SU-DHL-6 (cell line): ENCODE data around the gene EEF1AKMT3.
"Not testable (repeated sequence)": the region's sequence is repeated elsewhere in the genome, so short reads cannot be mapped to it uniquely, and the experiment has no call there.

Experiments
- H2AFZ ChIP-seq: fragments of 200-600 bp; sonication (generic); 2 replicates; pipeline ENCODE4 v1.6.1; 2014; ENCODE audit warnings: low read depth, mild to moderate bottlenecking, moderate library complexity, mixed read lengths, antibody characterized with exemption, low read length; ENCODE audit not compliant: severe bottlenecking
- H3F3A ChIP-seq: fragments of 200-600 bp; shearing (Covaris generic); 2 replicates; pipeline ENCODE4 v1.6.0; 2016; ENCODE audit warnings: antibody characterized with exemption, mild to moderate bottlenecking; ENCODE audit not compliant: insufficient read depth
- H3K27ac ChIP-seq: fragments of 200-600 bp; sonication (generic); 2 replicates; pipeline ENCODE4 v1.5.1; 2016; ENCODE audit warnings: low read depth, mild to moderate bottlenecking, low read length, moderate library complexity, mixed read lengths
- H3K27me3 ChIP-seq: fragments of 200-600 bp; sonication (generic), shearing (Covaris generic); 2 replicates; pipeline ENCODE4 v1.6.0; 2014; ENCODE audit warnings: mild to moderate bottlenecking, low read length
- H3K36me3 ChIP-seq: fragments of 200-600 bp; sonication (generic); 2 replicates; pipeline ENCODE4 v1.6.1; 2014; ENCODE audit warnings: mild to moderate bottlenecking, low read length, mixed read lengths
- H3K4me2 ChIP-seq: fragments of 300-600, 200-600 bp; shearing (Covaris generic), sonication (generic); 2 replicates; pipeline ENCODE4 v1.6.0; 2014; ENCODE audit warnings: low read length, low read depth, mild to moderate bottlenecking; ENCODE audit not compliant: poor library complexity, severe bottlenecking
- H3K4me3 ChIP-seq: fragments of 200-600 bp; sonication (generic); 2 replicates; pipeline ENCODE4 v1.5.1; 2014; ENCODE audit warnings: antibody characterized with exemption, low read length, mild to moderate bottlenecking, mixed read lengths; ENCODE audit not compliant: insufficient read depth, poor library complexity, severe bottlenecking
- H3K79me2 ChIP-seq: fragments of 200-600 bp; sonication (generic); 2 replicates; pipeline ENCODE4 v1.6.1; 2014; ENCODE audit warnings: mild to moderate bottlenecking, low read length, moderate library complexity; ENCODE audit not compliant: insufficient read depth
- H3K9ac ChIP-seq: fragments of 200-600 bp; sonication (generic); 2 replicates; pipeline ENCODE4 v1.7.0; 2014; ENCODE audit warnings: mild to moderate bottlenecking, low read length
- H3K9me2 ChIP-seq: fragments of 200-600 bp; sonication (generic); replicated peaks from 2 replicates; pipeline ENCODE4 v1.6.1; 2014; ENCODE audit warnings: low read length; ENCODE audit not compliant: insufficient read depth
- H3K9me3 ChIP-seq: fragments of 200-600 bp; sonication (generic); 2 replicates; pipeline ENCODE4 v1.6.1; 2014; ENCODE audit warnings: low read length, mixed read lengths; ENCODE audit not compliant: insufficient read depth
- H4K20me1 ChIP-seq: fragments of 200-600 bp; sonication (generic); 2 replicates; pipeline ENCODE4 v1.6.1; 2014; ENCODE audit warnings: low read depth, mild to moderate bottlenecking, antibody characterized with exemption, low read length, moderate library complexity, mixed read lengths
- EZH2phosphoT487 ChIP-seq: fragments of 200-600 bp; sonication (generic), shearing (Covaris generic); conservative IDR thresholded peaks from 2 replicates; pipeline ENCODE4 v1.6.1; 2018; ENCODE audit warnings: mild to moderate bottlenecking, antibody characterized with exemption, low read length, moderate library complexity, mixed read lengths
- TF ChIP-seq, protein P1 (sequence below): fragments of 200-600 bp; sonication (generic); IDR thresholded peaks from one replicate; pipeline ENCODE4 v1.5.1; 2017; ENCODE audit warnings: antibody characterized with exemption, mild to moderate bottlenecking, low read length, moderate library complexity; ENCODE audit not compliant: insufficient read depth, poor library complexity, severe bottlenecking

The EEF1AKMT3 gene

DNA sequence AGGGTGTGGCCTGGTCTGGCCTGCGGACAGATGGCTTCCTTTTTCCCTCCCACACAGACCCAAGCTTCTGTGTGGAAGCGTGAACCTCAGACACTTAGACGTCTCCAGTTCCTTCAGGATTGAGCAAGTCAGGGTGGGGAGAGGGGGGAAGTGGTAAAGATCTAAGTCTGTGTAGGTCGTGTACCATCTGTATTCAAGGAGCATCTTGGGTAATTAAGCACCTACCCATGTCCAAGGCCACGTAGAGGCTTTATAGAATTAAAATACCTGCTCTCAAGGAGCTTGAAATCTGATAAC lies 44.4 kb downstream of the EEF1AKMT3 start:
- H3F3A ChIP-seq = no peaks in the 10 kb centered on the region
- no peaks in the 10 kb centered on the region for H3K36me3 ChIP-seq
- no peaks in the 10 kb centered on the region for H3K79me2 ChIP-seq
- no peak overlapping the region for H3K4me3 ChIP-seq
- H3K27ac ChIP-seq = no peak overlapping the region
- no peaks in the 10 kb centered on the region for H3K27me3 ChIP-seq
- no peaks in the 10 kb centered on the region for H4K20me1 ChIP-seq
- H3K4me2 ChIP-seq = no peak overlapping the region
- no peaks in the 10 kb centered on the region for H3K9me2 ChIP-seq
- H3K9me3 ChIP-seq = no peaks in the 10 kb centered on the region
- TF ChIP-seq, protein P1, sequence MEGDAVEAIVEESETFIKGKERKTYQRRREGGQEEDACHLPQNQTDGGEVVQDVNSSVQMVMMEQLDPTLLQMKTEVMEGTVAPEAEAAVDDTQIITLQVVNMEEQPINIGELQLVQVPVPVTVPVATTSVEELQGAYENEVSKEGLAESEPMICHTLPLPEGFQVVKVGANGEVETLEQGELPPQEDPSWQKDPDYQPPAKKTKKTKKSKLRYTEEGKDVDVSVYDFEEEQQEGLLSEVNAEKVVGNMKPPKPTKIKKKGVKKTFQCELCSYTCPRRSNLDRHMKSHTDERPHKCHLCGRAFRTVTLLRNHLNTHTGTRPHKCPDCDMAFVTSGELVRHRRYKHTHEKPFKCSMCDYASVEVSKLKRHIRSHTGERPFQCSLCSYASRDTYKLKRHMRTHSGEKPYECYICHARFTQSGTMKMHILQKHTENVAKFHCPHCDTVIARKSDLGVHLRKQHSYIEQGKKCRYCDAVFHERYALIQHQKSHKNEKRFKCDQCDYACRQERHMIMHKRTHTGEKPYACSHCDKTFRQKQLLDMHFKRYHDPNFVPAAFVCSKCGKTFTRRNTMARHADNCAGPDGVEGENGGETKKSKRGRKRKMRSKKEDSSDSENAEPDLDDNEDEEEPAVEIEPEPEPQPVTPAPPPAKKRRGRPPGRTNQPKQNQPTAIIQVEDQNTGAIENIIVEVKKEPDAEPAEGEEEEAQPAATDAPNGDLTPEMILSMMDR = no peak
- no peak for TF ChIP-seq EZH2phosphoT487
- no peak overlapping the region for H2AFZ ChIP-seq
- no peak overlapping the region for H3K9ac ChIP-seq

GRCh38 chr12:57817261-57817989 lies 45.0 kb downstream of the EEF1AKMT3 start:
- Histone ChIP-seq H4K20me1 (no peaks in the 10 kb centered on the region), H3K9ac (no peak overlapping the region), H3K4me3 (no peak overlapping the region), H2AFZ (no peak overlapping the region), H3K27ac (no peak overlapping the region), H3K4me2 (no peak overlapping the region), H3K27me3 (no peaks in the 10 kb centered on the region), H3F3A (no peaks in the 10 kb centered on the region), H3K79me2 (no peaks in the 10 kb centered on the region), H3K36me3 (no peaks in the 10 kb centered on the region), H3K9me2 (no peaks in the 10 kb centered on the region), H3K9me3 (no peaks in the 10 kb centered on the region)
- TF ChIP-seq, protein P1 = no peak
- TF ChIP-seq EZH2phosphoT487 = no peak

DNA sequence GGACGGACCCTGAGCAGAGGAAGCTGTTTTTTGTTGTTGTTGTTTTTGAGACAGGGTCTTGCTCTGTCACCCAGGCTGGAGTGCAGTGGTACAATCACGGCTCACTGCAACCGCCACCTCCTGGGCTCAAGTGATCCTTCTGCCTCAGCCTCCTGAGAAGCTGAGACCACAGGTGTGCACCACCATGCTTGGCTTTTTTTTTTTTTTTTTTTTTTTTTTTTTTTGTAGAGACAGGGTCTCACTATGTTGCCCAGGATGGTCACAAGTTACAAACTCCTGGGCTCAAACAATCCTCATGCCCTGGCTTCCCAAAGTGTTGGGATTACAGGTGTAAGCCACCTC lies 45.5 kb downstream of the EEF1AKMT3 start:
- H3K79me2 ChIP-seq, H3K36me3 ChIP-seq, H3K4me3 ChIP-seq, H3K4me2 ChIP-seq, H2AFZ ChIP-seq, H3K9me3 ChIP-seq, H3K27me3 ChIP-seq, H3F3A ChIP-seq, H4K20me1 ChIP-seq, H3K27ac ChIP-seq, H3K9me2 ChIP-seq, H3K9ac ChIP-seq: not testable (repeated sequence)

DNA sequence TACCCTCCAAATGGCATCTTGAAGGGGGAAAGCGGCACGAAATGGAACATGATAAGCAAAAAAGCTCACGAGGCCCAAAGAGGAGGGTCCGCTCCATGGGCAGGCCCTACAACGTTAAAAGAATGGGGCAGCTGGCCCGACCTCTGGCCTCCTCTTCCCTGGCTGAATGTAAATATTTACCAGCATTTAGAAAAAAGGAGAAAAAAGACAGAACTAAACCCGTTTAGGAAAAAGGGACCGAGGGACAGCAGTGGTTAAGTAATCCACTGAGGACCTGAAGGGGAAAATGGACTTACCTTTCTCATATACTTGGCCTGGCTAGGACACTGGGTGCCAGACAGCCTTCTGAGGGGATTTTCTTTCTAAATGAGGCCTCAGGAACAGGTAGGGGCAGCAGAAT lies 47.7 kb downstream of the EEF1AKMT3 start:
- H4K20me1 ChIP-seq, H3K27me3 ChIP-seq, H3K4me3 ChIP-seq: not testable (repeated sequence)

DNA sequence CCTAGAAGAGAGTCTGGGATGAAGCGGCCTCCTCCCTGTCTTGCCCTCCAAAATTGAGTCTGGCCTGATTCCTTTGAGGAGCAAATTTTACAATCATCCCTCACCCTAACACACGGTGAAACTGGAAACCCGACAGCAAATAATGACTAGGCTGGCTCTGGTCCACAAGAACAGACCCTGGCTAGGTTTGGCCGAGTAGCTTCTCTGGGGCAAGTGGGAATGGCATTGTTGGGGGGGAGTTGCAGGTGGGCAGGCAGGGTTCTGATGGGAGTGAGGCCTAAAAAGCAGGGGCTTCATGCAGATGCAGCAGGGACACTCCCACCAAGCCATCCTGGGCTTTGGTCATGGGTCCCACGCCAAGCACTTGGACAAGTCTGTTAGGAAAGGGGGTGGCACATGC lies 48.6 kb downstream of the EEF1AKMT3 start:
- H2AFZ ChIP-seq, H3K79me2 ChIP-seq, H3K4me2 ChIP-seq, H3F3A ChIP-seq, H4K20me1 ChIP-seq, H3K36me3 ChIP-seq, H3K9me3 ChIP-seq, H3K9ac ChIP-seq, H3K27ac ChIP-seq, H3K9me2 ChIP-seq, H3K27me3 ChIP-seq, H3K4me3 ChIP-seq: not testable (repeated sequence)

More for the DNA sequence above, 47.7 kb downstream of the EEF1AKMT3 start:
- H3F3A ChIP-seq, H3K27ac ChIP-seq, H3K79me2 ChIP-seq, H3K4me2 ChIP-seq, H2AFZ ChIP-seq, H3K36me3 ChIP-seq, H3K9me3 ChIP-seq, H3K9me2 ChIP-seq, H3K9ac ChIP-seq: not testable (repeated sequence)
